Epithelial cell of esophagus (primary cell): ENCODE measurements around the gene AKAP13.

ENCODE experiments used
- DNase-seq: peaks from one replicate; pipeline ENCODE4 v3.0.0; 2010; ENCODE audit warnings: low read depth
- H3K4me3 ChIP-seq: 2 replicates; pipeline ENCODE4 v1.5.1; 2011; ENCODE audit warnings: mild to moderate bottlenecking, low read length, control low read depth
- TF ChIP-seq, protein P1 (sequence below): IDR thresholded peaks from 2 replicates; pipeline ENCODE4 v1.5.1; 2011; ENCODE audit warnings: low read depth, mild to moderate bottlenecking, low read length, control low read depth, inconsistent platforms; ENCODE audit not compliant: insufficient read depth; ENCODE audit errors: missing control alignments

Gene AKAP13

DNA sequence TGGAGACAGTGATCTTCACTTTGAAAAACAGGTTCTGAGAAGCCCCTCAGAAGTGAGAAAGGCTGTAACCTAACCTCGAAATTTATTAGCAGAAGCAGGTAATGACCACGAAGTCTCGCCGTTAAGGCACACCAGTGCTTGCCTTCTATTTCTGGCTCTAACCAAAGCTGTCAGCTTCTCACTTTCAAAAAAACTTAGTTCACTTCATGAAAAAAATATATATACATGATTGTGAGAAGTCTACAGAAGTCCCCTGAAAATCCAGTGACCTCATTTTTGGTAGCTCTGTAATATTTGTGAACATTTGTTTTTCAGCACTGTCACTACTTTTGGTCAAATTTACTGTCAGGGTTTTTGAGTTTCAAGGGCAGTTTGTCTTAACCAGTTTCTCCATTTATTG is 19.1 kb upstream of the AKAP13 start:
- H3K4me3 ChIP-seq: no peak overlapping the region
- DNase-seq: no peak
- TF ChIP-seq, protein P1, sequence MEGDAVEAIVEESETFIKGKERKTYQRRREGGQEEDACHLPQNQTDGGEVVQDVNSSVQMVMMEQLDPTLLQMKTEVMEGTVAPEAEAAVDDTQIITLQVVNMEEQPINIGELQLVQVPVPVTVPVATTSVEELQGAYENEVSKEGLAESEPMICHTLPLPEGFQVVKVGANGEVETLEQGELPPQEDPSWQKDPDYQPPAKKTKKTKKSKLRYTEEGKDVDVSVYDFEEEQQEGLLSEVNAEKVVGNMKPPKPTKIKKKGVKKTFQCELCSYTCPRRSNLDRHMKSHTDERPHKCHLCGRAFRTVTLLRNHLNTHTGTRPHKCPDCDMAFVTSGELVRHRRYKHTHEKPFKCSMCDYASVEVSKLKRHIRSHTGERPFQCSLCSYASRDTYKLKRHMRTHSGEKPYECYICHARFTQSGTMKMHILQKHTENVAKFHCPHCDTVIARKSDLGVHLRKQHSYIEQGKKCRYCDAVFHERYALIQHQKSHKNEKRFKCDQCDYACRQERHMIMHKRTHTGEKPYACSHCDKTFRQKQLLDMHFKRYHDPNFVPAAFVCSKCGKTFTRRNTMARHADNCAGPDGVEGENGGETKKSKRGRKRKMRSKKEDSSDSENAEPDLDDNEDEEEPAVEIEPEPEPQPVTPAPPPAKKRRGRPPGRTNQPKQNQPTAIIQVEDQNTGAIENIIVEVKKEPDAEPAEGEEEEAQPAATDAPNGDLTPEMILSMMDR: no peak

DNA sequence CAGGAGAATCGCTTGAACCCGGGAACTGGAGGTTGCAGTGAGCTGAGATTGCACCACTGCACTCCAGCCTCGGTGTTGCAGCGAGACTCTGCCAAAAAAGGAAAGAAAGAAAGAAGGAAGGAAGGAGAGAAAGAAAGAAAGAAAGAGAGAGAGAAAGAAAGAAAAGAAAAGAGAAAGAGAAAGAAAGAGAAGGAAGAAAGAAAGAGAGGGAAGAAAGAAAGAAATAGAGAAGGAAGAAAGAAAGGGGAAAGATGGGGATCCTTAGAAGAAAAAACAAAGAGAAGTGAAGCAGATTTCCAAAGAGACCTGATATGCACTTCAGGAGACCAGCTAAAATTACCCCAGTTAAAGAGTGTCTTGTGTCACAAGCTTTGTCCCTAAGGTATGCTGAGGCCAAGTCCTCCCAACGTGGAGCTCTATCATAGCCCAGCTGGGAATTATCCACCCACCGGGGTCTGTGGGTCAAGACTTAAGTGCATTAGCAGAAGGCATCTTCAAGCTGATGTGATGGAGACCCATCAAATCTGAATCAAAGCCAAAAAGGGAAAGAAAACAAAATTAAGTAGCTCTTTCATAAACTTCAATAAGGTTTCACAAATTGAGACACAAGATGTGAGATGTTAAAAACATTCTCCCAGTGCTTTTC is 17.8 kb upstream of the AKAP13 start:
- no peak overlapping the region for H3K4me3 ChIP-seq
- DNase-seq: no peak
- TF ChIP-seq, protein P1: no peak

DNA sequence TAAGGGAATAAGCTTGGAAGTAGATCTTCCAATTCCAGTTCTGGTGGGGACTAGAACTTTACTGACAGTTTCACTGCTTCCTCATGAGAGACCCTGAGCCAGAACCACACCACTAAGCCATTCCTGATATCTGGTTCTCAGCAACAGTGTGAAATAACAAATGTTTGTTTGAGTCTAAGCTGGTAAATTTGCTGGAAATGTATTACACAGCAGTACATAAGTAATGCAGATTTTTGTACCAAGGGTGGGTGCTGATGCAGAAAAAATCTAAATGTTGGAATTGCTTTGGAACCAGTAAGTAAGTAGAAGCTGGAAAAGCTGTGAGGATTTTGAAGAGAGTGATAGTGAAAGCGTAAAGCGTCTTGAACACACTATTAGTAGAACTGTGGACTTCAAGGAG is 14.4 kb upstream of the AKAP13 start:
- DNase-seq: no peak
- no peak overlapping the region for H3K4me3 ChIP-seq
- TF ChIP-seq, protein P1: no peak

DNA sequence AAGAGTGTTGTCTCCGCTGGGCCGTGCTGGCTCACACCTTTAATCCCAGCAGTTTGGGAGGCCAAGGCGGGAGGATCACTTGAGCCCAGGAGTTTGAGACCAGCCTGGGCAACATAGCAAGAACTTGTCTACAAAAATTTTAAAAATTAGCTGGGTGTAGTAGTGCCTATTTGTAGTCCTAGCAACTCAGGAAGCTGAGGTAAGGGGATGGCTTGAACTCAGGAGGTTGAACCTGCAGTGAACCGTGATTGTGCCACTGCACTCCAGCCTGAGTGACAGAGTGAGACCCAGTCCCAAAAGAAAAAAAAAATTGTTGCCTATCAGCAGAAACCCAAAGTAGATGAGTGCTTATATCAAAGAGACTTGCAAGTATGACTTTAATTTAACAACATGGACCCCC is 12.7 kb upstream of the AKAP13 start:
- H3K4me3 ChIP-seq: no peak overlapping the region
- DNase-seq: no peak
- TF ChIP-seq, protein P1: no peak

DNA sequence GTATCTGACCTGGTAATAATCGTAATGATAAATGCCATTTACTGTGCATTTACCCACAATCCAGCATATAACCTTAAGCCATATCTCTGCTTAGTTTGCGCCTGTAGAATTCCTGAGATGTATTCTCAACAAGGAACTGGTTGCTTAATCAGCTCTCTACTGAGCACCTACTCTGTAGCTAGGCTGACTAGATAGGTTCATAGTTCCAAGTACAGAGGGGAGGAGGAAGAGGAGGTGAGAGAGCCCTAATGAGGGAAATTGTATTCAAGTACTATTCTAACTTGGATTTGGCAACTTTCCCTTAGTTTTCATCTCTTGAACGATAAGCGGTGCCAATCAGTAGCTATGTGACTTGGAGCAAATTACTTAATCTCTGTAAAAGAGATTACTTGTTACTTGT is 5.6 kb upstream of the AKAP13 start:
- no peak overlapping the region for H3K4me3 ChIP-seq
- TF ChIP-seq, protein P1: no peak
- no peak for DNase-seq

DNA sequence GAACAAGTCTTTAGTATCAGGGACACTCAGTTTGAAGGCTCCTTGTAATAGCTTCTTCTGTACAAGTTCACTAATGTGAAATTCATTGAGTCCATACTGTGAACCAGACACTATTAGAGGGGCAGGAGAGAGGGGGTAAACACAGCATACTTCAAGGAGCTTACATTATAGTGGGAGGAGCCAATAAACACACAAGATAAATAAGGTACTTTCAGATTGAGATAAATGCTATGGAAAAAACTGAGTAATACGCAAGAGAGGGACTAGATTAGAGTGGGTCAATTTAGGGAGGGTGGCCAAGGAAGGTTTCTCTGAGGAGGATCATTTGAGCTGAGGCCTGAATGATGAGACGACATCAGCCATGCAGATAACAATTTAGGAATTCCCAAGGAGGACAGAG is 3.1 kb upstream of the AKAP13 start:
- no peak for DNase-seq
- TF ChIP-seq, protein P1: no peak
- no peak overlapping the region for H3K4me3 ChIP-seq

DNA sequence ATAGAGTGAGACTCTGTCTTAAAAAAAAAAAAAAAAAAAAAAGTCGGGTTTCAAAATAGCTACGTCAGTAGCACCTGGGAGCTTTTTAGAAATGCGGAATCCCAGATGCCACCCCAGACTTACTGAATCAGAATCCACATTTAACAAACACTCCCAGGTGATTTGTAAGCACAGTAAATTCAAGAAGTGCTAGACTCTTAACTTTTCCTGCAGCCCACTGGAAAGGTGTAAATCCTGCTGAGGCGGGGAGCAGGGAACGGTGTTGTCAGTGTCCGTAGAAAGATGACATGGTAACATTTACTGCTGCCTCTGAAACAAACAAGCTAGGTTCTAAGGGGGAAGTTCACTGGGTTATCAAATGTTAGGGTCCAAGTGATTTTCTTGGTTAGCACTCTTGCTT is 2.4 kb upstream of the AKAP13 start:
- DNase-seq: no peak
- H3K4me3 ChIP-seq: no peak overlapping the region
- TF ChIP-seq, protein P1: no peak
